Astrocyte of the cerebellum (primary cell): ENCODE results near the gene DOC2A.

Experiments used
- DNase-seq: peaks from one replicate; pipeline ENCODE4 v3.0.0-alpha.2; 2011; ENCODE audit warnings: low read depth
- H3K4me3 ChIP-seq: 2 replicates; pipeline ENCODE4 v1.5.1; 2011; ENCODE audit warnings: mild to moderate bottlenecking, low read depth, low read length, moderate library complexity
- in situ Hi-C: cut with HindIII; loops from 2 replicates; pipeline ENCODE4 v1.10.0; 2017; ENCODE audit warnings: low sequenced_read_pairs
- TF ChIP-seq, protein P1 (sequence below): IDR thresholded peaks from 2 replicates; pipeline ENCODE4 v1.5.1; 2012; ENCODE audit warnings: low read length, low read depth, moderate library complexity, mild to moderate bottlenecking; ENCODE audit errors: missing control alignments

DOC2A gene

GRCh38 chr16:30033270-30033669, 22.4 kb upstream of the DOC2A start:
- no peak overlapping the region for H3K4me3 ChIP-seq
- TF ChIP-seq, protein P1, sequence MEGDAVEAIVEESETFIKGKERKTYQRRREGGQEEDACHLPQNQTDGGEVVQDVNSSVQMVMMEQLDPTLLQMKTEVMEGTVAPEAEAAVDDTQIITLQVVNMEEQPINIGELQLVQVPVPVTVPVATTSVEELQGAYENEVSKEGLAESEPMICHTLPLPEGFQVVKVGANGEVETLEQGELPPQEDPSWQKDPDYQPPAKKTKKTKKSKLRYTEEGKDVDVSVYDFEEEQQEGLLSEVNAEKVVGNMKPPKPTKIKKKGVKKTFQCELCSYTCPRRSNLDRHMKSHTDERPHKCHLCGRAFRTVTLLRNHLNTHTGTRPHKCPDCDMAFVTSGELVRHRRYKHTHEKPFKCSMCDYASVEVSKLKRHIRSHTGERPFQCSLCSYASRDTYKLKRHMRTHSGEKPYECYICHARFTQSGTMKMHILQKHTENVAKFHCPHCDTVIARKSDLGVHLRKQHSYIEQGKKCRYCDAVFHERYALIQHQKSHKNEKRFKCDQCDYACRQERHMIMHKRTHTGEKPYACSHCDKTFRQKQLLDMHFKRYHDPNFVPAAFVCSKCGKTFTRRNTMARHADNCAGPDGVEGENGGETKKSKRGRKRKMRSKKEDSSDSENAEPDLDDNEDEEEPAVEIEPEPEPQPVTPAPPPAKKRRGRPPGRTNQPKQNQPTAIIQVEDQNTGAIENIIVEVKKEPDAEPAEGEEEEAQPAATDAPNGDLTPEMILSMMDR: no peak
- no peak for DNase-seq
- in situ Hi-C loops: no loop called here

DNA sequence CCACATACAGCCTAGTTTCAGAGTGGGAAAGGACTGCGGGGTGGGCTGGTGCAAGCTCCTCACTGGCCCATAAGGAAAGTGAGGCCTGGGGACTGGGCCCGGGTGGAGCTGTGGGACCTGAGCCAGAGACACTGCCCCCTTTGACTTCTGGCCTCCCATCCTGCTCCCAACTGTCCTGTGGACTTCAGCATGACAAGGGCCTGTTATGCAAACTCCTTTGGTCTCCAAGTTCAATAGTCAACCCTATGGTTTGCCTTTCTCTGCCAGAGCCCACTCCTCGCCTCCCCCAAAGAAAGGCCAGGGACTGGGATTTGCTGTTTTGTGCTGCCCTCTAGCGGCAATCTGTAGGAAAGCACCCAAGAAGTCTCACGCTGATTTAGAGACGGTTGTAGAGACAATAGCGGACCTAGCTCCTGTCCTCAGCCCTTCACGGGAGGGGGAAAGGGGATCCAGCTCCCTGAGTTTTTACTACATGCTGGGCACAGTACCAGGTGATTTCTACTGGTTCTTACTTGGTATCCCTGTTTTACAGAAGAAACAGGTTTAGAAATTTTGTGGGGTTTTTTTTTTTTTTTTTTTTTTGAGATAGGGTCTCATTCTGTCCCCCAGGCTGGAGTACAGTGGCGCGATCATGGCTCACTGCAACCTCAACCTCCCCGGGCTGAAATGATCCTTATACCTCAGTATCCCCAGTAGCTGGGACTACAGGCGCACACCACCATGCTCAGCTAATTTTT, 21.4 kb upstream of the DOC2A start:
- peak; percentile 37 for DNase-seq
- in situ Hi-C loops: no loop called here
- TF ChIP-seq, protein P1: peak; percentile 83
- H3K4me3 ChIP-seq: no peak overlapping the region

DNA sequence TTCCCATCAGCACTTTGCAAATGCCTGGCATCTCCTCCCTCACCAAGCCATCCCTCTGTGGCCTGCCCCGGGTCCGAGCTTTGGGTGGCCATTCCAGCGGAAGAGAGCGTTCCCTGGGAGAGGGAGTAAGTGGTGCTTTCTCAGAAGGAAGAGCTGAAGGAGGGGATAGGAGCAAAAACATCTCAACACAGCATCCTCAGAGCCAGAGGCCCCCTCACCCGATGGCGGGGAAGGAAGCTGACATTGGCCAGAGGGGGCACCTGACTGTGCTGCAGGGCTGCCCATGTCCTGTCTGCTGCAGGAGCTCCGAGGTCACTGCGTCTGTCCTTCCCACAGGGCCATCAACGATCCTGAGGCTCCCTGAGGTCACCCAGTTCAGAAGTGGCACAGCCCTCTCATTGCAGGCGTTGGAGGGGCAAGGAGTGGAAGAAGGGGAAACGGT, 20.7 kb upstream of the DOC2A start:
- no peak overlapping the region for H3K4me3 ChIP-seq
- DNase-seq: no peak
- TF ChIP-seq, protein P1: no peak
- in situ Hi-C loops: no loop called here

DNA sequence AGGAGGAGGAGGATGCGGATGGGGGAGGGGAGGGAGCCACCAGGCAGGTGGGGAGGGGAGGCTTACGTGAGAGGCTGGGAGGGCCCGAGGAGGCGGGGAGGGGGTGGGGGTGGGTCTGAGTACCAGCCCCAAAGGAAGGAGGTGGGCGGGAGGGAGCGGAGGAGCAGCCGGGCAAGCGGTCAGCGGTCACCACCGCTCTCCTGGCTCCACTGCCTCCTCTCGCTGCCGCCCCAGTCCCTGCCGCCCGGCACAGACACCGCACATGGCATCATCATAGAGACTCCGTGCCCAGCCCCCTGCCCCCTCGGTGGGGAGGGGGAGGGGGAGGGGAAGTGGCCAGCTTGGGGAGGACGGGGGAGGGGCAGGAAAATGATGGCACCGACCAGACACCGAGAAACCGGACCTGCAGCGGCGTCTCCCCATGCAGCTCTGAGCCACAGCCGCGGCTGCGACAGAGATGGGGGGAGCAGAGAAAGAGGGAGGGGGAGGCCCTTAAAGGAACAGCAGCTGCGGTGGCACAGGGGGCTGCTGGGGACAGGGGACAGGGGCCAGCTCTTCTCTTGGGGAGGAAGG, 20.1 kb upstream of the DOC2A start, which contains the start of gene TLCD3B:
TSS of gene TLCD3B (minus strand) at position 431 of the 573 bp plus-strand sequence. CDS start 744 bp downstream, outside the sequence.
- H3K4me3 ChIP-seq: no peak within 1 kb of the TSS
- TF ChIP-seq, protein P1: no peak
- in situ Hi-C loops: no loop called here
- DNase-seq: no peak

- TF ChIP-seq, protein P1: no peak
- no peak overlapping the region for H3K4me3 ChIP-seq
- in situ Hi-C loops: no loop called here
- DNase-seq: no peak
These were observed 19.3 kb upstream of the DOC2A start for GRCh38 chr16:30030011-30030685.

GRCh38 chr16:30028438-30029076, 17.7 kb upstream of the DOC2A start:
- no peak for DNase-seq
- in situ Hi-C loops: no loop called here
- H3K4me3 ChIP-seq: no peak overlapping the region
- TF ChIP-seq, protein P1: no peak
